ENCODE results near the gene C22orf31.

GRCh38 chr22:29026579-29026978 lies 35.1 kb downstream of the C22orf31 start:
- TF ChIP-seq YY1 (IDR thresholded peaks at IDR 0.05; ENCODE audit: insufficient read depth, insufficient read length) = no peak
- no peak for TF ChIP-seq SUZ12 (IDR thresholded peaks at IDR 0.05; ENCODE audit: extremely low read depth, insufficient read depth, insufficient read length)

All from NT2/D1 (cell line).